Suppressor macrophage (primary cell): ENCODE measurements around the gene NOP58.
"Not testable (repeated sequence)": the region's sequence is repeated elsewhere in the genome, so short reads cannot be mapped to it uniquely, and the experiment has no call there.

Experiments
- DNase-seq, 4 experiments: peaks; one replicate each; pipeline ENCODE4 v3.0.0-alpha.2; 2020 to 2022
- total RNA-seq, 17 experiments: gene quantifications; one replicate each; lab custom pipeline; 2026; ENCODE audit warnings: mixed read lengths in 6 of 17, inconsistent platforms in 3 of 17; lab: John Stamatoyannopoulos, UW

Gene NOP58, protein sequence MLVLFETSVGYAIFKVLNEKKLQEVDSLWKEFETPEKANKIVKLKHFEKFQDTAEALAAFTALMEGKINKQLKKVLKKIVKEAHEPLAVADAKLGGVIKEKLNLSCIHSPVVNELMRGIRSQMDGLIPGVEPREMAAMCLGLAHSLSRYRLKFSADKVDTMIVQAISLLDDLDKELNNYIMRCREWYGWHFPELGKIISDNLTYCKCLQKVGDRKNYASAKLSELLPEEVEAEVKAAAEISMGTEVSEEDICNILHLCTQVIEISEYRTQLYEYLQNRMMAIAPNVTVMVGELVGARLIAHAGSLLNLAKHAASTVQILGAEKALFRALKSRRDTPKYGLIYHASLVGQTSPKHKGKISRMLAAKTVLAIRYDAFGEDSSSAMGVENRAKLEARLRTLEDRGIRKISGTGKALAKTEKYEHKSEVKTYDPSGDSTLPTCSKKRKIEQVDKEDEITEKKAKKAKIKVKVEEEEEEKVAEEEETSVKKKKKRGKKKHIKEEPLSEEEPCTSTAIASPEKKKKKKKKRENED
- 21.6 to 61.3 (median 38.7) reads per million in 17 experiments for total RNA-seq

DNA sequence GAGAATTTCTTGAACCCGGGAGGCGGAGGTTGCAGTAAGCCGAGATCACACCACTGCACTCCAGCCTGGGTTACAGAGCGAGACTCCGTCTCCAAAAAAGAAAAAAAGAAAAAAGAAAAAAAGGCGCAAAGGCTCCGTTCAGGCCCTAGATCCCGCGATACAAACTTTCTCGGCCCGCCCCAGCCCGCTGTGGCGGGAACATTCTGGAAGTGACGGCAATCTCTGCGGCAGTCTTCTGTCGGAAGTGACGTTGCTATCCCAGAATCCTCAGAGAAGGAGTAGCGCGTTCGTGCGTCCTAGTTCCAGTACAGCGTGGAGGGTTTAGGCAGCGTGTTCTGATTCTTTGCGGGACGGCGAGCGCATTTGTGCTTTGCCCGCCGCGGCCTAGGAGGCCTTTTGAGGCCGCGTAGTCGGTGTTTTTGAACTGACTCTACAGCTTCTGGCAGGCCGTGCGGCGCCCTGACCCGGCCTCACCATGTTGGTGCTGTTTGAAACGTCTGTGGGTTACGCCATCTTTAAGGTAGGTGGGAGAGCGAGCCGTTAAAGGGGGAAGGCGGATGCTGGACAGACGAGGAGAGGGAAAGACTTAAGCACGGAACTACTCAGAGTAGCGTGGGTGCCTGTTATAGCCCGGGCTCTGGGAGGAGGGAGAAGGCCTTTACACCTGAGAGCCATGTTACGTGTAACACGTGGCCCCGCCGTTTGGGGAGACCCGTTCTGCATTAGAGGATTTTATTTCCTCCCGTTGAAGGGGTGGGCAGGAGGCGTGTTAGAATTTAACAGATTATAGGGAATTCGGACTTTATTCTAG, at the start of gene NOP58:
Gene NOP58, plus strand, starts transcription at position 297 of the 811 bp plus-strand sequence. Its CDS starts 179 bp downstream, at position 476.
- DNase-seq = peak; percentile 95 to 98 (median 96)

DNA sequence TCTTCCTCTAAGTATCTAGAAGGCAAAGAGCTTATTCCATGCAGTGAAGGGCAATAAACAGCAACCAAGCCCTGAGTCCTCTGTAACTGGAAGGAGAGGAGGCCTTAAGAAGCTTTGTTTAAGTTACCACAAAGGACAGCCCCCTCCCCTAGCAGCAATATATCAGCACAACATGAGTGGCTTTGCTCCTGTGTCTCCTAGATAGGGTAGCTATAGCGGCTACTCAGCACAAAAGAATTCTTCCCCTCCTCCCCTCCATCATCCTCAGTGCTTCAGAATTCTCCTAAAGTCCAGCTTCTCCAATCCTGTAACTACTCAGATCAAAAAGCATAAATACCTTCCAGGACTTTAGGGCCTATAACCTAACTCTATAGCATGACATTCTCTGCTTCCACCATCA, 43.7 kb upstream of the NOP58 start:
- DNase-seq = no peak

DNA sequence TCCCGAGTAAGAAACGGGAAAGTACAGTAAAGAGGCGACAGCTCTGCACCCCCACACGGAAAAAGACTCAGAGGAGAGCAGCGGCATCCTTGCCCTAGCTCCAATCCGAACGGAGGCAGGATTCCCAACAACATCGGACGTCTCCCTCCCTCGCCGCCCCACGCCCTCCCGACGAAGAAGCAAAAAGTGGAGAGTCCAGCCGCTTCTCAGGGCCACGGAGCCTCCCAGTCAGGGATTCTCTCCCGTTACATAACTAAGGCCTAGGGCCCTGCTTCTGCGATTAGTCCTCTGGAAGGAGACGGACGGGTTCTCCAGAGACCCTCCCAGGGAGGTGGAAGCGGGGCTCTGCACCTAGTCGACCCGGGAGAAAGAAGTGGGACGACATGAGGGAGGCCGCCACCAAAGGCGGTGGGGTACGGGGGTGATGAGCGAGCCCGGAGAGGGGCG, 27.8 kb upstream of the NOP58 start:
- DNase-seq = peak; percentile 28 to 62 (median 42)

DNA sequence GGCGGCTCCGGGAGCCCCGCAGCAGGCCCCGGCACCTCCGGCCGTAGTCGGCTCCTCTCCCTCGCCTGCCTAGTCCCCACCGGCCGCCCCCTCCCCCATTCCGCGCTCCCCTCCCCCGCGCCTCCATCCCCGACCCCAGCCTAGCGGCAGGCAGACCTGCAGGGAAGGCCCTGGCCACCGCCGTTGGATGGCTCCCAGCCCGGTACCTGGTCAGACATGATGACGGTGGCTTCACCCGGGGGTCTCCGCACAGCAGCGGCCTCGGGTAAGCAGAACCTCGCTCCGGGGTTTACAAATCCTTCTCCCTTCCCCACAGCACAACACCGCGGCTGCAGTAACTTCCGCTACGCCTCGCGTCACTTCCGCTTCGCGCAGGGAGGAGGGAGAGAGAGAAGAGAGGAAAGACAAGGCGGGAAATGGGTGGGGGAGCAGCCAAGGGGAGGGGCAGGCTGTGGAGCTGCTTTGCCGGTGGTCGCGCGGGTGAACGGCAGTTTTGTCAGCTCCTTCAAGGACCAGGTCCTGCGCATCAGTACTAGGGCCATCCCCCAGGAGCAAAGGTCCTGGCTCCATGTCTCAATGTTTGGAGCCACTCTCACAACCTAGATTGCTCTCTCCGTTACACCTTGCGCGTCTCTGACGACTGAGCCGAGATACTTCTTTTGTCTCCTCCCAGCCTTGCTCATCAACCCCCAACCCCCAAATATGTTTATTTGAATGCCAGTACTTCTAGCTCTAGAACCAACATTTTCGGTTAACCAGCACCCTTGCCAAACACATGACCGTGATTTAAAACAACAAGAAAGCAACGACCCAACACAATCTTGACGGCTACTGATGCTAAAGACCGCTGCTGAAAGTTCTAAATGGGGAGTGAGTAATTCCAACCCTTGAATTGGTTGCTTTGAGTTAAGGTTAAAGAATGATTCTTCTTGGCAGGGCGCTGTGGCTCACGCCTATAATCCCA, 27.0 kb upstream of the NOP58 start, which contains the start of gene SUMO1:
Gene SUMO1, minus strand, starts transcription at position 364 of the 964 bp plus-strand sequence. Its CDS starts 146 bp downstream, at position 218.
- peak; percentile 92 for DNase-seq

DNA sequence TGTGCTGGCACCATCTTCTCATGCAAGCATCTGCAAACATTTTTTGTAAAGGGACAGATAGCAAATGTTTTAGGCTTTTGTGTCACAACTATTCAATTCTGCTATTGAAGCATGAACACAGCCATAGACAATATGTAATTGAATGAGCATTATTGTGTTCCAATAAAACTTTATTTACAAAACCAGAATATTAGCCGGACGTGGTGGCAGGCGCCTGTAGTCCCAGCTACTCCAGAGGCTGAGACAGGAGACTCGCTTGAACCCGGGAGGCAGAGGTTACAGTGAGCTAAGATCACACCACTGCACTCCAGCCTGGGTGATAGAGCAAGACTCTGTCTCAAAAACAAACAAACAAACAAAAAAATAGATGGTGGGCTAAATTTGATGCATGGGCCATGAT, 17.9 kb upstream of the NOP58 start:
- DNase-seq = not testable (repeated sequence)

DNA sequence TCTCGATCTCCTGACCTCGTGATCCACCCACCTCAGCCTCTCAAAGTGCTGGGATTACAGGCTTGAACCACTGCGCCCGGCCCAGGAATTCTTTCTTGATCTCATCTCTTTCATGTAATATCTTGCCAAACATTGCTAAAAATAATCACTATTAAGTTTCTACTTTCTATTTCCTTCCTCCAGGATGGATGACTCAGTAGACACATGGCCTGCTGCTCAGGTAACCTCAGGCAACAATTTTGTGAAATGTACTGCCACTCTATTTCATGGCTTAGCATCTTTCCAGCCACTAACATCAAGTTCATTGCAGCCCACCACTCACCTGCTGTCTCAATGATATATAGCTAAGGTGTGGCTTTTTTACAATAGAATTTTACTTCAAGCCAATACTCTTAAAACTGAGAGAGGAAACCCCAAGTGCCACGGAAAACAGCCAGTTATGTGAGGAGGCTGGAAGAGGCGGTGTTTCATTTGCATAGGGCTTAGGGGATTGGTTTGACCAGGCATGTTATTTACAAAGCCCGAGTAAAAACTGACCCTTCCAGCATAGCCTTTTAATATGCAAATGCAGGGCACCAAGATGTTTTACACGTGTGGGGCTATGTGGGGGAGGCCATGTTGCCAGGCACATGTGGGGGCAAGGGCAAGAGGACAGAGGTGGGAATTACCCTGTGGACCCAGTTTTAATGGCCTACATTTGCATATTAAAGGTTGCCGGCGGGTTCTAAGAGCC, 15.9 kb upstream of the NOP58 start:
- DNase-seq = no peak

DNA sequence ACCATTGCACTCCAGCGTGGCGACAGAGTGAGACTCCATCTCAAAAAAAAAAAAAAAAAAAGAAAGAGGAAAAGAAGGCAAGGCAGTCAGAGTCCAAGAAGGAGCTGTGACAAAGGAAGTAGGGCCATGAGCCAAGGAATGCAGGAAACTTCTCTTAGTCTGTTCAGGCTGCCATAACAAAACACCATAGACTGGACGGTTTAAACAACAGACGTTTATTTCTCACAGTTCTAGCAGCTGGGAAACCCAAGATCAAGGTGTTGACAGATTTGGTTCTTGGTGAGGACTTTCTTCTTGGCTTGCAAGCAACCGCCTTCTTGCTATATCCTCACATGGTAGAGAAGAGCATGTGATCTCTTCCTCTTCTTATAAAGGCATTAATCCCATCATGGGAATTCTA, 14.1 kb upstream of the NOP58 start:
- DNase-seq = no peak

DNA sequence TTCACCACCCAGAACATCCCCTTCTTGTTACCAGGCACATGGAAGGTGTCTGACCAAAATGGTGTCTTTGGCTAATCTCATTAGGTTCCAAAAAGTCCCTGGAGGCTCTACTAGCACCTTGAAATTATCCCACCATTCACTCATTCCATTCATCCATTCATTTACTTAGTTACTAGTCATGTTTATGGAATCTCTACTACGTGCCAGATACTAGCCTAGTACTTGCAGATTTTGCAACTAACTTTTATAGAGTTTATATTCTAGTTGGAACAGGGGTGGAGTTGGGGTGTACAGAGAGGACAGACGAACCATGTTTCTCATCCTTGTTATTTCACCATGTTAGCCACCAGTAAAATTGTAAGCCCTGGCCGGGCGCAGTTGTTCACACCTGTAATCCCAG, 4.0 kb upstream of the NOP58 start:
- no peak for DNase-seq

DNA sequence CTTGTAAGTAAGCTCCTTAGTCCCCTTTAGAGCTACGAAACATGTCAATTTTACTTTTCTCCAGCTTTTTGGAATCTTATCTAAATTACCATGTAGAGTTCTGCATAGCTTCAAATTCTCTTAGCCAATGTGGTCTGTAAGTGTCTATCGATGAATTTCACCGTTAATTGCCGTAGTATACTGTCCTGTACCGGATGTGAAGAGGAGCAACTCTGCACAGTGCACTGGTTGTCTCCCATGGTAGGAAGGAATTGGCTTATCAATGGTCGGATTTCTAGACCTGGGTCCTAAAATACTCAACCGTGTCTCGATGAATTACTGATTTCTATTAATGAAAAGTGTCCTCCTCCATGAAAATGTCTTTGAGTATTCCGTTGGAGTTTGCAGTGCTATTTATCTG, 1.9 kb downstream of the NOP58 start:
- DNase-seq = no peak

DNA sequence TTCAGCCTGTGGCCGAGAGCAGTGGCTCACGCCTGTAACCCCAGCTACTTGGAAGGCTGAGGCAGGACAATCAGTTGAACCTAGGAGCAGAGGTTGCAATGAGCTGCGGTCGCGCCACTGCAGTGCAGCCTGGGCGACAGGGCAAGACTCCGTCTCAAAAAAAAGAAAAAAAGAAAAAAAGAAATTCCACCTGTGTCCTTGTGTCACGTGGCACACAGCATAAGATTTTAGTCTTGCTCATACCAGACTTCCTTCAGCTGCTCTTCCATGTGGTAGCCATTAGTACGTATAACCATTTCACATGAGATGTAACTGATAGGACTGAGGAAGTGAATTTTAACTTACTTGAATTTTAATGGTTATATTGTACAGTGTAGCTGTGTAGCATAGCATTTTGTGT, 4.0 kb downstream of the NOP58 start:
- DNase-seq = peak in 2 of 4 experiments; percentile 3 to 16

DNA sequence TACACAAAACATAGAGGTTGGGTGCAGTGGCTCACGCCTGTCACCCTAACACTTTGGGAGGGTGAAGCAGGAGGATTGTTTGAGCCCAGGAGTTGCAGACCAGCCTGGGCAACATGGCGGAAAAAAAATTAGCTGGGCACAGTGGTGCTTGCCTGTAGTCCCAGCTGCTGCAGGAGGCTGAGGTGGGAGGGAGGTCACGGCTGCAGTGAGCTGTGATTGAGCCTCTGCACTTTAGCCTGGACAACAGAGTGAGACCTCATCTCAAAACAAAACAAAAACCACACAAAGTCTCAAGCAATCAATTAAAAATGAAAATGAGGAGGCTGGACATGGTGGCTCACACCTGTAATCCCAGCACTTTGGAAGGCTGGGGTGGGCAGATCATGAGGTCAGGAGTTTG, 4.9 kb downstream of the NOP58 start:
- DNase-seq = no peak

DNA sequence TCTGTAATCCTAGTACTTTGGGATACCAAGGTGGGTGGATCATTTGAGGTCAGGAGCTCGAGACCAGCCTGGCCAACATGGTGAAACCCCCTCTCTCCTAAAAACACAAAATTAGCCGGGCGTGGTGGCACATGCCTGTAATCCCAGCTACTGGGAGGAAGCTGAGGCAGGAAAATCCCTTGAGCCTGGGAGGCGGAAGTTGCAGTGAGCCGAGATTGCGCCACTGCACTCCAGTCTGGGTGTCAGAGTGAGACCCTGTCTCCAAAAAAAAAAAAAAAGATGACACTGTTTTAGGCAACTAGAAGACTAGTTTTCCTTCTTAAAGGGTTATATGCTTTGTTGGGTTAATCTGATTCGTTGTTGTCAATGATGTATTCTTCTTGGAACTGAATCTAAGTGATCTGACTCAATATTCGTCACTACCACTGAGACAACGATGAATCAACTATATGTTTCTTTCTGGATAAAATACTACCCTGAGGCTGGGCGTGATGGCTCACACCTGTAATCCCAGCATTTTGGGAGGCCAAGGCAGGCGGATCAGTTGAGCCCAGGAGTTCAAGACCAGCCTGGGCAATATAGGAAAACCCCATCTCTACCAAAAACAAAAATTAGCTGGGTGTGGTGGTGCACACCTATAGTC, 10.6 kb downstream of the NOP58 start:
- peak in 3 of 4 experiments; percentile 24 to 57 (median 31) for DNase-seq

DNA sequence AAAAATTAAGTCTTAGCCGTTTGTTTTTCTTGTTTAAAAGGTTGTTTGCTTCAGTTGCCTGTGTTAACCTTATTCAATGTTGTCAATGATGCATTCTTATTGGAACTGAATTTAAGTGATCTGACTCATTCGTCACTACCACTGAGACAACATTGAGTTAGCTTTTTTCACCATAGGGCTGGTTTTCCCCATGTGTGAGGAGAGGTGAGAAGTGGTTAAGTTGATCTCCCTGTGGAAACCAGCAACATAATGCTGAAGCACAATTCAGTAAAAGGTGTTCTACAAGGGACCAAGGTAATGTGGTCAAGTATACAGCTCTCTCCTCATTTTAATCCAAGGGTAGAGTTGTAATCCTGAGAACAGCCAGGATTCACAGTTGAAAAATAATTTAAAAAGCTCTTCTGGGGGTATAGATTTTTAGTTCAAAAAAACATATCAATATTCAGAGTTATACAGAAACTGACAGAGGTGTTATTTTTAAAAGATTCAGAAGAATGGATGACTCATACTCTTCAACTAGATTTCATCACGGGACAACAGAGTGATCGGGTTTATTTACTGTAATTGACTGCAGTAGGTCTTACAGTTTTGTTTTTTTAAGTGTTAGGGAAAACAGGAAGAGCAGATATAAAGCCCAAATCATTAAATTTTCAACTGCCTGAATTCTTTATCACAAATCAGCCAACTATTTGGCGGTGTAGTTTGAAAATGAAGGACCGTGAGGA, 12.6 kb downstream of the NOP58 start:
- DNase-seq = peak in 2 of 4 experiments; percentile 40 to 51

DNA sequence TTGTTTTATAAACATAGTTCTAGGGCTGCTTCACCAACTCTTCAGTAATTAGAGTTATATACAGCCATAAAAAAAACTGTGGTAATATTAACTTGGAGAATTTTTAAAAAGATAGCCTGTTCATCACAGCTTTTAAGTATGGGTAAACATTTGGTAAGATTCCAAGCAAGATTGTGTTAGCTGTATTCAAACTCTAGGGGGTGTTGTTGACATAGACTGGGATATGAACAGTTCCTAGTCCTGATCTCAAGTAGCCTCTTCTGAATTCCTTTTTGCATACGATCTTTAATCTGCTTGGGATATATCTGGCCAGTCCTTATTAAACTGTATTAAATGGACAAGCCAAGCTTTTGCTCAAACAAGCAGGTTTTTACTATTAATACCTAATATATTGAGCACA, 13.4 kb downstream of the NOP58 start:
- peak in 3 of 4 experiments; percentile 25 to 54 (median 42) for DNase-seq

DNA sequence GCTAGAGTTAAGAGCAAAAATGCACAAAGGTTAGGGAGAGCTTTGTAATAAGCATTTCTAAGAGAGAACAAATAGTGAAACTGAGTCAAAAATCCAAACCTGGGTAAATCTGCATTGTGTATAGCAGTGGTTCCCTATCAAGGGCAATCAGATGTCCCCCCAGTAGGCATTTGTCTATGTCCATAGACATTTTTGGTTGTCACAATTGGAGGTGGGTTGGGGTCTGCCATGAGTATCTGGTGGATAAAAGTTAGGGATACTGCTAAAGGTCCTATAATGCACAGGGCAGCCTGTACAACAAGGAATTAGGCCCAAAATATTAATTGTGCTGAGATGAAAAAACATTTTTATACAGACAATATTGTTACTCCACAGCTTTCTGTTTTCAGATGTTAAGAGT, 21.0 kb downstream of the NOP58 start:
- DNase-seq = no peak

DNA sequence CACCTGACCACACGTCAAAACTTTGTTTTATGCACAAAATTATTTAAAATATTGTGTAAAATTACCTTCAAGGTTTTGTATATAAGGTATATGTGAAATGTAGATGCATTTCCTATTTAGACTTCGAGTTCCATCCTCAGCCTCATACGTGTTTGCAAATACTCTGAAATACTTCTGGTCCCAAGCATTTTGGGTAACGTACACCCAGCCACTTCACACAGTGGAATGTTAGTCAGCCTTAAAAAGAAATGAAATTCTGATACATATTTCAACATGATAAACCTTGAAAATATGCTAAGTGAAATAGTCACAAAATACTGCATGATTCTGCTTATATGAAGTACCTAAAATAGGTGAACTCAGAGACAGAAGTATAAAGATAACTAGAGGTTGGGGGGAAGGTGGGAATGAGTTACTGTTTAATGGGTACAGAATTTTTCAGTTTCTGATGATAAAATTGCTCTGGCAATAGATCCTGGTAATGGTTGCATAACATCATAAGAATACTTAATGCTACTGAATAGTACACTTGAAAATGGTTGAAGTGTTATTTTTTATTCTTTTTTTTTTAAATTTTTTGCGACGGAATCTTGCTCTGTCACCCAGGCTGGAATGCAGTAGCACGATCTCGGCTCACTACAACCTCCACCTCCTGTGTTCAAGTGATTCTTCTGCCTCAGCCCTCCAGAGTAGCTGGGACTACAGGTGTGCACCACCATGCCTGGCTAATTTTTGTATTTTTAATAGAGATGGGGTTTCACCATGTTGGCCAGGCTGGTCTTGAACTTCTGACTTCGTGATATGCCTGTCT, 24.0 kb downstream of the NOP58 start:
- no peak for DNase-seq

DNA sequence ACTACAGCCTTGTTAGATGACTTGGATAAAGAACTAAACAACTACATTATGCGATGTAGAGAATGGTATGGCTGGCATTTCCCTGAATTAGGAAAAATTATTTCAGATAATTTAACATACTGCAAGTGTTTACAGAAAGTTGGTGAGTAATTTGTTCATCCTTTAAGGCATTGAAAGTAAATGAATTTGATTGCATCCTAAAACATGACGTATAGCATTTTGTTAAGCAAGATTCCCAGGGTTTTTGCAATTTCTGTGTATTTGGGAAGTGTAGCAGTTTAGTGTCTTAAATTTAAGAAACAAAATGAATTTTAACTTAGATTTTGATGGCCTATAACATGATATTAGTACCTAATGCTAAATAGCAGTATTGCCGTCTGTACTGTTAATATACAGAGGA, 24.8 kb downstream of the NOP58 start:
- no peak for DNase-seq

DNA sequence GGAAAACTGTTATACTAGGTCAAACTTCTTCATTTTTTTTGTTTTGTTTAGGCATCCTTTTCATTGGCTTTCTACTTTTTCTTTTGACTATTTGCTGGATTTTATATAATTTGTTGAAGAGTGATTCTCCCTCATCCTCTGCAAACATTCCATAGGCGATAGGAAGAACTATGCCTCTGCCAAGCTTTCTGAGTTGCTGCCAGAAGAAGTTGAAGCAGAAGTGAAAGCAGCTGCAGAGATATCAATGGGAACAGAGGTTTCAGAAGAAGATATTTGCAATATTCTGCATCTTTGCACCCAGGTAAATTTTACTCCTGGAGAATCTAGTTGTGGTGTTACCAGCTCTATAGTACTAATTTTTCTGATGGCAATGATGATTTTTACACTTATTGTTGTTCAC, 25.4 kb downstream of the NOP58 start:
- no peak for DNase-seq

DNA sequence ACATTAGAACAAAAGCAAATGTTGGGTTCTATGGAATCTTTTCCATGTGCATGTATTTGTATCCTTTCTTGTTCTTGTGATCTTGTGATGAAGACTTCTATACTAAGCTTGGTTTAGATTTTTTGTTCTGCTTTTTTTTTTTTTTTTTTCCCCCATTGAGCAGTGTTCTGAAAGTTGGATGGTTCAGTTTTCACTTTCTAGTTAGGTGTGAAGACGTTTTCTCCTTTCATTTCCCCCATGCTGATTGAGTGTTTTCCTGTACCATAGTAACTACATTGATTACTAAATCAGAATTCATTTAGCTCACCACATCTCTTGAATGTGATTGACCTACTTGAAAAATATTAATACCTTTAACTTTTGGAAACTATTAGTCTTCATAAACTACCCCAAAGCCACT, 34.1 kb downstream of the NOP58 start:
- no peak for DNase-seq
